ENCODE data around the gene ITPR2. TPM values are rescaled to one million over a fixed set of nuclear protein-coding genes. Genes with fewer than 3 reads are reported as not detected.

Gene ITPR2
- total RNA-seq, 2 donors from 2014 or later, result 44.3 to 55.5 TPM

DNA sequence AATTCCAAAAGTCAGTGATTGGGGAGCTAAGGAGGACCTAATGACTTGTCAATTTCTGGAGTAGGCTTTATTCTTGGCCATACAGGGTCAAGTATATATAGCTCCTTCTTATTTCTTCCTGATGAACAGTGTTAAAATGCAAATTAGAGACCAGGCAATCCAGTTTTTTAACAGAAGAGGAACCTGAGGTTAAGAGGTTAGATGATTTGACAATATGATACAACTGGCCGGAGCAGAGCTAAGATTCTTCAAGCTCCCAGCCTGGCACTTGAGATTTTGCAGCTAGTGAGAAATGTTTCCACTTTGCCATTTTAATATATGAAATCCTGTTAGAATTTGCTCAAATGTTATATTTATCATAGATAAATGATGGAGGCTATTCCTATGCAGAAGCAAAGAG lies 433.6 kb downstream of the ITPR2 start:
- no peaks in the 10 kb centered on the region for H3K27me3 Mint-ChIP-seq (ENCODE audit: low read depth)
- DNase-seq (no peak), ATAC-seq (replicated peaks in 1 of 2) (no peak)
- no peak overlapping the region for H3K4me3 Mint-ChIP-seq
- no peak overlapping the region for H3K27ac Mint-ChIP-seq
- no peaks in the 10 kb centered on the region for H3K4me1 Mint-ChIP-seq (ENCODE audit: low read depth)
- H3K9me3 Mint-ChIP-seq, result no peaks in the 10 kb centered on the region
- H3K36me3 Mint-ChIP-seq (ENCODE audit: insufficient read depth in 2 of 2), result no peaks in the 10 kb centered on the region

DNA sequence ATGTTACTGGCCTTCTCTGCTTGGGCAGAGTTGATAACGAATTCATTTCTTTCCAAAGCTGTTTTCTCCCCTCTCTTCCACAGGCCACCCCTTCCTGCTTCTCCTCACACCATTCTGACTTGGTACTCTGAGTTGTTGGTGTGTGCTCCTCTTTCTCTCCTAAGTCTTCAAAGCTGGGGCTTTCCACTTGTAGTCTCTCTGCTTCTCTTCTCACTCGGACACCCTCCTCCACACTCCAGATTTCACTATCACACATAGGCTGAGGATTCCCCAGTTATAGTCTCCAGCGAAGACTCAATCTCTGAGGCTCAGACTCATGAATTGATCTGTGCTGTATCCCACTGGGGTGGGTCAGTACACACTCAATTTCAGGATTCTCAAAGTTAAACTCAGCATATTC lies 436.6 kb downstream of the ITPR2 start:
- H3K4me3 Mint-ChIP-seq, result no peak overlapping the region
- H3K4me1 Mint-ChIP-seq (ENCODE audit: low read depth), result no peaks in the 10 kb centered on the region
- no peak overlapping the region for H3K27ac Mint-ChIP-seq
- peaks cover 0 to 5% of the 10 kb centered on the region in 2 donors for H3K36me3 Mint-ChIP-seq (ENCODE audit: insufficient read depth in 2 of 2)
- ATAC-seq (replicated peaks in 1 of 2), result peak; percentile 36 to 57
- no peaks in the 10 kb centered on the region for H3K9me3 Mint-ChIP-seq
- no peak for DNase-seq
- H3K27me3 Mint-ChIP-seq (ENCODE audit: low read depth), result no peaks in the 10 kb centered on the region

DNA sequence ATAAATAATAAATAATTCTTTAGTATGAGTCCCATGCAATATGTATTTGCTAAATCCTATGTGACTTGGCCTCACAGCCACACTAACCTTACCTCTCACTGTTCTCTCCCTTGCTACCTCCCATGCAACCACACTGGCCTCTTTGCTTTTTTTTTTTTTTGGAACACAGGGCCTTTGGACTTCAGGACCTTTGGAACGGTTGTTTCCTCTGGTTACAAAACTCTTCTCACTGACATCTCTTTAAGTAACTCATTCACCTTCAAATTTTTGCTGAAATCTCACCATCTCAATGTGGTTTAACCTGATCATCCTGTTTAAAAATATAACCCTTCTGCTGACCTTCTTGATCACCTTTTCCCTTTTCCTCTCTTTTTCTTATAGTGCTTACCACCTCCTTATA lies 443.7 kb downstream of the ITPR2 start:
- no peak for DNase-seq

DNA sequence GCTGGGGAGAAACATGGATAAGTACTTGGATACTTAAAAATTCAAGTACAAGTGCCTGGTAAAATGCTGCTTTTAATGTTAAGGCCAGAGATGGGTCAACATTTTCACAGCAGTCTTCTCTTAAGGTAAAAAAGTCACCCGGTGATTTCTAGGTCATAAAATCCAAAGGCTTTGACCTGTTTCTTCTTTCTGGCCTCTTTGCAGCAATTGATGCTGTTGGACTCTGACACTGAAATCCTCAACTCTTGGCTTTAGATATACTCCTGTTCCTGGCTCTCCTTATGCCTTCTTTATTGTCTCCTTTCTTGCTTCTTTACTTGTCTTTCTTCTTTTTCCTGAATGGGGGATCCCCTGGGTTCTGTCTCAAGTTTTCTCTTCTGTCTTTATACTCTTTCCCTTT lies 448.5 kb downstream of the ITPR2 start:
- no peak for ATAC-seq (replicated peaks in 1 of 2)
- H3K9me3 Mint-ChIP-seq, result no peaks in the 10 kb centered on the region
- H3K27ac Mint-ChIP-seq, result no peak overlapping the region
- H3K36me3 Mint-ChIP-seq (ENCODE audit: insufficient read depth in 2 of 2), result peaks cover 8 to 10% of the 10 kb centered on the region in 2 donors
- no peaks in the 10 kb centered on the region for H3K4me1 Mint-ChIP-seq (ENCODE audit: low read depth)
- no peaks in the 10 kb centered on the region for H3K27me3 Mint-ChIP-seq (ENCODE audit: low read depth)
- no peak for DNase-seq
- no peak overlapping the region for H3K4me3 Mint-ChIP-seq

More for the DNA sequence above, 443.7 kb downstream of the ITPR2 start:
- no peaks in the 10 kb centered on the region for H3K9me3 Mint-ChIP-seq
- no peaks in the 10 kb centered on the region for H3K4me1 Mint-ChIP-seq (ENCODE audit: low read depth)
- peaks cover 7 to 13% of the 10 kb centered on the region in 2 donors for H3K36me3 Mint-ChIP-seq (ENCODE audit: insufficient read depth in 2 of 2)
- no peaks in the 10 kb centered on the region for H3K27me3 Mint-ChIP-seq (ENCODE audit: low read depth)
- no peak for ATAC-seq (replicated peaks in 1 of 2)
- no peak overlapping the region for H3K27ac Mint-ChIP-seq
- no peak overlapping the region for H3K4me3 Mint-ChIP-seq

DNA sequence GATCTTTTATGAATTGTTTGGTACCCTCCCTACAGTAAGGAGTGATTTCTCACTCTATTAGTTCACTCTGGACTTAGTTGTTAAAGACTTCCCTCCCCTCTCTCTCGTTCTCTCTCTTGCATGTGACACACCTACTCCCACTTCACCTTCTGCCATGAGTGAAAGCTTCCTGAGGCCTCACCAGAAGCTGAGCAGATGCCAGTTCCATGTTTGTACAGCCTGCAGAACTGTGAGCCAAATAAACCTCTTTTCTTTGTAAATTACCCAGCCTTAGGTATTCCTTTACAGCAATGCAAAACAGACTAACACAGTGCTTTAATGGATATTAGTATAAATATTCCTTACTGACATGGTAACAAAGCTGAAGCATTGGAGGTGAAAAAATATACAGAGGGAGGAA lies 450.0 kb downstream of the ITPR2 start:
- no peaks in the 10 kb centered on the region for H3K4me1 Mint-ChIP-seq (ENCODE audit: low read depth)
- no peak overlapping the region for H3K4me3 Mint-ChIP-seq
- H3K9me3 Mint-ChIP-seq, result no peaks in the 10 kb centered on the region
- DNase-seq (no peak), ATAC-seq (replicated peaks in 1 of 2) (no peak)
- no peaks in the 10 kb centered on the region for H3K27me3 Mint-ChIP-seq (ENCODE audit: low read depth)
- H3K36me3 Mint-ChIP-seq (ENCODE audit: insufficient read depth in 2 of 2), result peaks cover 8 to 10% of the 10 kb centered on the region in 2 donors
- H3K27ac Mint-ChIP-seq, result no peak overlapping the region

DNA sequence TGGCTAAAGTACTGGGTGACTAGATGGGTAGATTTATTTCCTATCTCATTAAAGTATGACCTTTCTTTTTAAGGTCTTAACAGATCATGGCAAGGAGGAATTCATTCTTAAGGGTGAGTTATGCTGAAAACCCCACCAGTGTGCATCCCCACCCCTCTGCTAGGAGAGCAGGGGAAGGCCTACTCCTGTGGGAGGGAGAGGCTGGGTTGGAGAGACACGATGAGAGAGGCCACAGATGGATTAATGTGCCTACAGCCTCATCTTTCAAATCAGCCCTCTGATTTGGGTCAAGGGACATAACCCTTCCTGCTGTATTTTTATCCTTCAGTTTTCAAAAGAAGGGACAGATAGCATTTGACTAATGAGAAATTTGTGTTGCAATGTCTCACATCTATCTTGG lies 452.1 kb downstream of the ITPR2 start:
- ATAC-seq (replicated peaks in 1 of 2) (no peak), DNase-seq (no peak)
- H3K27ac Mint-ChIP-seq, result no peak overlapping the region
- no peaks in the 10 kb centered on the region for H3K4me1 Mint-ChIP-seq (ENCODE audit: low read depth)
- no peak overlapping the region for H3K4me3 Mint-ChIP-seq
- peaks cover 8 to 10% of the 10 kb centered on the region in 2 donors for H3K36me3 Mint-ChIP-seq (ENCODE audit: insufficient read depth in 2 of 2)
- H3K27me3 Mint-ChIP-seq (ENCODE audit: low read depth), result no peaks in the 10 kb centered on the region
- peaks cover 0 to 2% of the 10 kb centered on the region in 2 donors for H3K9me3 Mint-ChIP-seq

DNA sequence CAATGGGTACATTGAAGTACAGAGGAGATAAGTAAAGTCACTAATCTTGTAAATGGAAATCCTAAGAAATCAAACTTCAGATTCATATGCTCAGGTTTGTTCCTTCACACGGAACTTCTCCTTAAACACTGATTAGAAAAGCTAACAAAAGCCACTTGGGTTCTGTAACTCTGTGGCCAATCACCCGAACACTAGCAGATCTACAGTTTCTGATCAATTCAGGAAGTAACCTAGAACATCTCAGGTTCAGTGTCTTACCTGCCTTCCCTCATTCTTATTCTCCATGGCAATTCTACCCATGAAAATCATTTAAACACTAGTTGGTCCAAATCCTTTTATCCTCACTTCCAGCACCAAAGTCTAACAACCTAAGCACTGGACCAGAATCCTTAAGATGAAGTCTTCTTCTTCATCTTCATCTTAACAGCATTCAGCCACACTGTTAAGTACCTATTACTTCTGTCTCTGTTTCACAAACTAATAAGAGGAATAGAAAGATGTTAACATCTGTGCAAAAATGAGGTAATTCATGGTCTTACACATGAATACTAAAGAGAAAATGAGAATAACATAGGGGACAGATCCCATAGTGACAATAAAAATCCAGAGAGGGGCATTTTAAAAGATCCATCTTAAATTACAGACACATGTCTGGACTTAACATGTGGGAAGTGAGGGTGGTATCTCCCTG lies 453.1 kb downstream of the ITPR2 start:
- H3K36me3 Mint-ChIP-seq (ENCODE audit: insufficient read depth in 2 of 2), result peaks cover 3 to 6% of the 10 kb centered on the region in 2 donors
- DNase-seq, result no peak
- H3K27me3 Mint-ChIP-seq (ENCODE audit: low read depth), result no peaks in the 10 kb centered on the region
- no peak overlapping the region for H3K27ac Mint-ChIP-seq
- H3K9me3 Mint-ChIP-seq, result peaks cover 0 to 2% of the 10 kb centered on the region in 2 donors
- H3K4me3 Mint-ChIP-seq, result no peak overlapping the region
- no peaks in the 10 kb centered on the region for H3K4me1 Mint-ChIP-seq (ENCODE audit: low read depth)
- no peak for ATAC-seq (replicated peaks in 1 of 2)

DNA sequence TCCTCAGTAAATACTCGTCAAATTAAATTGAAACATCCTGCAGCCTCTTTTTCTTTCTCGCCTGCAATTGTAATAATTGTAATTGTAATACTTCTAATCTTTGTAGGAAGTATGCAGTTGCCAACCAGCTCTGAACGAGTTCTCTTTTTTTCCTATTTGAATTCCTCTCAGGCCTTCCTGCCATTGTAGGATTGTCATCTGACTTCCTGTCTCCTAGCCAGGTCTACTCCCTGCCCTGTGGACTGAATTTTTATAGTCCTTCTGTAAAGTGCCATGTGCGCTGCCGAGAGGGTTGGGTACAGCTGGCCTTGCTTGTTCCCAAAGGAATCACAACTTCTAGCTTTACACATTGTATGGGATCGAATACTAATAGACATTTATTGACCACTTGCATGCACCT lies 454.3 kb downstream of the ITPR2 start:
- Mint-ChIP-seq H3K9me3 (peaks cover 0 to 2% of the 10 kb centered on the region in 2 donors), H3K4me3 (no peak overlapping the region), H3K36me3 (ENCODE audit: insufficient read depth in 2 of 2) (peaks cover under 1 to 1% of the 10 kb centered on the region in 2 donors), H3K27ac (no peak overlapping the region), H3K4me1 (ENCODE audit: low read depth) (no peaks in the 10 kb centered on the region), H3K27me3 (ENCODE audit: low read depth) (no peaks in the 10 kb centered on the region)
- ATAC-seq (replicated peaks in 1 of 2) (no peak), DNase-seq (no peak)

DNA sequence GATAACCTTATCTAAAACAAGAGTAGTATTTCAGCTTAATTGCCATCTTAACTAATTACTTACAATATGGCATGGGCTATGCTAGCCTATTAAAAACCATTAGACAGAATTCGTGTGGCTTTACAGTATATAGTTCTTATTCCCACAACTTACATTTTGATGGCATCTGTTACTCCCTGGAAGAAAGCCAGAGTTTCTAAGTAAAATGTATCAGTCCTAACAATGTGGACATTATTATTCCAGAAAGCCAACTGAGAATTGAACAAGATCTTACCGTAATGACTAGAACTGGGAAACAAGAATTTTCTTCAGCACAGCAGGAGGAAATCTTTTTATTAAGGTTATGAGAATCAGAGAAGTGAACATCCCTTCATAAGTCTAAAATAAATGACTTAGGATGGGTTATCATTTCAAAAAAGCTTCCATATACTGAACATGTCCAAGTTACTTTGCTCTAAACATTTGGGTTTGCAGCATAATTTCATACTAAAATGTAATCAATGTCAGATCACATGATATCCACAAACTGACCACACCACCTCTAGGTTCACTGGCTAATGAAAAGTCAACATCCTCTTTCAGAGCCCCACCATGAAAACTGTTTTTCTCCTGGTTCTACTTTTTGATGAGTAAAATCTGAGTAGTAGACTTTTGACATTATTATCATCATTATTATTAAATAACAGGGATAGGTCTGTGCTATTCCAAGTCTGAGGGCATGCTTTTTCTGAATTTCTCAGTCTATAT lies 457.9 kb downstream of the ITPR2 start:
- H3K4me1 Mint-ChIP-seq (ENCODE audit: low read depth), result no peaks in the 10 kb centered on the region
- H3K36me3 Mint-ChIP-seq (ENCODE audit: insufficient read depth in 2 of 2), result no peaks in the 10 kb centered on the region
- peaks cover 0 to 2% of the 10 kb centered on the region in 2 donors for H3K9me3 Mint-ChIP-seq
- DNase-seq, result no peak
- H3K27me3 Mint-ChIP-seq (ENCODE audit: low read depth), result no peaks in the 10 kb centered on the region
- H3K4me3 Mint-ChIP-seq, result no peak overlapping the region
- ATAC-seq (replicated peaks in 1 of 2), result no peak
- no peak overlapping the region for H3K27ac Mint-ChIP-seq

DNA sequence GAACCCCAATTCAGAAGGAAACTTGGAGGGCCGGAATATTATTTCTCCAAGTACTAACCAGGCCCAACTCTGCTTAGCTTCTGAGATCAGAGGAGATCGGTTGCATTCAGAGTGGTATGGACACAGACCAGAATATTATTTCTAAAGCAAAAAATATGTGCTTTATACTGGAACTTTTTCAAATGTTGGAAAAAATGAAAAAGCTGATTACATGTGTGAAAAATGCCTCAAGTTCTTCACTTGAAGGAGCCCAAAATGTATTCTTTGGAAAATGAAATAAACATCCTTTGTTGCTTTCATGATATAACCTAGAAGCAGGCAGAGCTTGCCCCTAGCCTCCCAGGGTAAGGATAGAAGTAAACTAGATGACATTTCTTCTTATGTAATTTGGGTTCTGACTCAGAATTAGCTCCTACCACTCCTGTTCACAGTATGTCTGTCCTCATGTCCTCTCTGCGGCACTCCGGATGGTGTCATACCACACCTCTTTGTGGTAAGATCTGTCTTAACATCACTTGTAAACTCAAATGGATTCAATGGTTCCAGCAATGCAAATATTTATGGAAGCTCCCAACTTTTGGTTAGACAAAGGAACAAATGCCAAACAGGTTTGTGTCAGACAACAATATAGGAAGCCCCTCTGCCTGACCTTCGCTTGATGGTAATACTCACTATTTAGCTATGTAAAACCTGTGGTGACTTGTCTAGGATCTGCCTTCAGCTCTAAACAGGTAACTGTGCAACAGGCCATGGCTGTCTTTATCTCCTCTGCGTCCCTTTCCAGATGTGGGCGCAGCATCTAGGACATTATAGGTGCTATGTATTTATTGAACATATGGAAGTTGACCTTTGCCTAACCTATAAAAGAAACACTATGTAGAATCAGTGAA lies 459.1 kb downstream of the ITPR2 start:
- no peak for ATAC-seq (replicated peaks in 1 of 2)
- no peaks in the 10 kb centered on the region for H3K4me1 Mint-ChIP-seq (ENCODE audit: low read depth)
- peaks cover 0 to 2% of the 10 kb centered on the region in 2 donors for H3K9me3 Mint-ChIP-seq
- H3K27ac Mint-ChIP-seq, result no peak overlapping the region
- H3K27me3 Mint-ChIP-seq (ENCODE audit: low read depth), result no peaks in the 10 kb centered on the region
- no peak for DNase-seq
- no peak overlapping the region for H3K4me3 Mint-ChIP-seq
- H3K36me3 Mint-ChIP-seq (ENCODE audit: insufficient read depth in 2 of 2), result no peaks in the 10 kb centered on the region

DNA sequence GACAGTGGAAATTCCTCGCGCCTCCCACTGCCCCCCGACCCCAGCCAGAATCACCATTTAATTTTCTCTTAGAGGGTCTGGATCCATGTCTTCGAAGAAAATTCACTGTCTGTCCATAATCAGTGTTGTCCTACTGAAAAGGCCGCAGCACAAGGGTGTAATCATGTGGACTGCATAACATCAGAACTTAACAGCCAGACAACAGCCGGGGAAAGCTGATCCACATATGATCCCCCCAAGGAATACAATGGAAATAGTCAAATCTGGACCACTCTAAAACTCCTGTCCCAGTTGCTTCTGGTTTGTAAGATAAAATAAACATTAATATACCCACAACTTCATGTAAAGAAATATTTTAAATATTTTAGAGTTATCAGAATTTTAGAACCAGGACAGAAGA lies 460.1 kb downstream of the ITPR2 start:
- Mint-ChIP-seq H3K36me3 (ENCODE audit: insufficient read depth in 2 of 2) (no peaks in the 10 kb centered on the region), H3K27ac (no peak overlapping the region), H3K4me1 (ENCODE audit: low read depth) (no peaks in the 10 kb centered on the region), H3K9me3 (peaks cover 0 to 2% of the 10 kb centered on the region in 2 donors), H3K4me3 (no peak overlapping the region), H3K27me3 (ENCODE audit: low read depth) (no peaks in the 10 kb centered on the region)
- no peak for ATAC-seq (replicated peaks in 1 of 2)
- DNase-seq, result no peak

DNA sequence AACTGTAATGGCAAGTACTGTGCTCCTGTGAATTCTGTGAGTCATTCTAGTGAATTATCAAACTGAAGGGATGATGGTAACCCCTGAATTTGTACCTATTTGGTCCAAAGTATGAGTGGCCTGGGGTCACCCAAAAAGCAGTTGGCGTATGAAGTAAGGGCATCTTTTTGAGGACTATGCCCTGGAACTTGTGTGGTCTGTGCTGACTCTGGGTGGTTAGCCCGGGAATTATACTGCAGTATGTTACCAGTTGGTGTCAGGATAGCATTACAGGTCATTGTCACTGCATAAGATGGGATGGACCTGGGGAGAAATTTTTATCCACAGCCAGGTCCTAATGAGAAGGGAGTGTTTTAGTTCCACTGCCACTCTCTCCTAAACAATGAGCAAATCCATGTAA lies 462.9 kb downstream of the ITPR2 start:
- no peak overlapping the region for H3K27ac Mint-ChIP-seq
- H3K4me1 Mint-ChIP-seq (ENCODE audit: low read depth), result no peaks in the 10 kb centered on the region
- no peak overlapping the region for H3K4me3 Mint-ChIP-seq

DNA sequence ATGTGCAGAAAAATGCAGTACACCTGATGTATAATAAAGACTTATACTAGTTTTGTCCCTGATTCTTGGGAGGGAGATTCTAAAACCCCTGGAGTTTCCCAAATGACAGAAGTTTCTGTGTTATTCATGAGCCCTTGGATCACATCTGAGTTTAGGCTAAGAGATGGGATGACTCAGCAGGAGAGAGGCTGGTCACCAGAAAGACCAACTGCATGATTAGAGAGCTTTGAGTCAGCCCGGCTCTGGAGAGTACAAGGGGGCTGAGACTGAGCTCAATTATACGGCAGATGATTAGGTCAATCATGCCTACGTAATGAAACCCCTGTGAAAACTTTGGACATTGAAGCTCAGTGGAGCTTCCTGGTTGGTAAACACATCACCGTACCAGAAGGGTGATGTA lies 463.4 kb downstream of the ITPR2 start:
- Mint-ChIP-seq H3K27me3 (ENCODE audit: low read depth) (no peaks in the 10 kb centered on the region), H3K36me3 (ENCODE audit: insufficient read depth in 2 of 2) (no peaks in the 10 kb centered on the region), H3K9me3 (no peaks in the 10 kb centered on the region), H3K27ac (no peak overlapping the region), H3K4me1 (ENCODE audit: low read depth) (no peaks in the 10 kb centered on the region), H3K4me3 (no peak overlapping the region)
- ATAC-seq (replicated peaks in 1 of 2) (peak in 1 of 2 donors; percentile 21), DNase-seq (no peak)

More for the DNA sequence above, 462.9 kb downstream of the ITPR2 start:
- ATAC-seq (replicated peaks in 1 of 2) (no peak), DNase-seq (no peak)
- Mint-ChIP-seq H3K27me3 (ENCODE audit: low read depth) (no peaks in the 10 kb centered on the region), H3K36me3 (ENCODE audit: insufficient read depth in 2 of 2) (no peaks in the 10 kb centered on the region), H3K9me3 (no peaks in the 10 kb centered on the region)
